ENCODE results near the gene KPNB1.

Gene KPNB1

GRCh38 chr17:47638903-47639302 lies 10.8 kb upstream of the KPNB1 start:
- DNase-seq, result no peak

- no peak for DNase-seq
Measured at GRCh38 chr17:47640076-47640475, 9.6 kb upstream of the KPNB1 start.

- no peak for DNase-seq
Measured at GRCh38 chr17:47641202-47641601, 8.5 kb upstream of the KPNB1 start.

- DNase-seq, result no peak
Measured at GRCh38 chr17:47643116-47643515, 6.6 kb upstream of the KPNB1 start.

GRCh38 chr17:47644324-47644723 lies 5.4 kb upstream of the KPNB1 start:
- no peak for DNase-seq

GRCh38 chr17:47649972-47650524 lies 329 bp downstream of the KPNB1 start:
- DNase-seq, result peak; percentile 53 to 57

- peak; percentile 94 to 95 for DNase-seq
Measured at GRCh38 chr17:47650525-47651522, 1.1 kb downstream of the KPNB1 start.

- DNase-seq, result no peak
Measured at GRCh38 chr17:47651704-47652103, 2.0 kb downstream of the KPNB1 start.

GRCh38 chr17:47652570-47652969 lies 2.9 kb downstream of the KPNB1 start:
- DNase-seq, result no peak

GRCh38 chr17:47653442-47653841 lies 3.7 kb downstream of the KPNB1 start:
- DNase-seq, result no peak

GRCh38 chr17:47654991-47655390 lies 5.3 kb downstream of the KPNB1 start:
- no peak for DNase-seq

- peak in 1 of 2 donors; percentile 57 for DNase-seq
Measured at GRCh38 chr17:47660064-47660492, 10.4 kb downstream of the KPNB1 start.

GRCh38 chr17:47663912-47664623 lies 14.3 kb downstream of the KPNB1 start:
- peak; percentile 59 to 80 for DNase-seq

GRCh38 chr17:47664624-47664941 lies 14.9 kb downstream of the KPNB1 start:
- no peak for DNase-seq

GRCh38 chr17:47665655-47666054 lies 15.9 kb downstream of the KPNB1 start:
- no peak for DNase-seq

- no peak for DNase-seq
Measured at GRCh38 chr17:47669081-47669480, 19.4 kb downstream of the KPNB1 start.

GRCh38 chr17:47670064-47670463 lies 20.3 kb downstream of the KPNB1 start:
- DNase-seq, result no peak

- DNase-seq, result no peak
Measured at GRCh38 chr17:47674499-47674898, 24.8 kb downstream of the KPNB1 start.

- no peak for DNase-seq
Measured at GRCh38 chr17:47675380-47676198, 25.9 kb downstream of the KPNB1 start.

GRCh38 chr17:47676199-47676472 lies 26.4 kb downstream of the KPNB1 start:
- DNase-seq, result no peak

- no peak for DNase-seq
Measured at GRCh38 chr17:47676510-47677165, 26.9 kb downstream of the KPNB1 start.

- DNase-seq, result no peak
Measured at GRCh38 chr17:47678196-47678595, 28.5 kb downstream of the KPNB1 start.

GRCh38 chr17:47682138-47682537 lies 32.4 kb downstream of the KPNB1 start:
- no peak for DNase-seq

Data from CD4-positive, alpha-beta T cell treated with Interleukin-1 beta for 1 hour (primary cell).